ENCODE results near the gene FAM111B.
A peak's percentile ranks its signal among the peaks of the same experiment; 100 is the strongest.
"Not testable (repeated sequence)": the region's sequence is repeated elsewhere in the genome, so short reads cannot be mapped to it uniquely, and the experiment has no call there.

FAM111B gene, protein sequence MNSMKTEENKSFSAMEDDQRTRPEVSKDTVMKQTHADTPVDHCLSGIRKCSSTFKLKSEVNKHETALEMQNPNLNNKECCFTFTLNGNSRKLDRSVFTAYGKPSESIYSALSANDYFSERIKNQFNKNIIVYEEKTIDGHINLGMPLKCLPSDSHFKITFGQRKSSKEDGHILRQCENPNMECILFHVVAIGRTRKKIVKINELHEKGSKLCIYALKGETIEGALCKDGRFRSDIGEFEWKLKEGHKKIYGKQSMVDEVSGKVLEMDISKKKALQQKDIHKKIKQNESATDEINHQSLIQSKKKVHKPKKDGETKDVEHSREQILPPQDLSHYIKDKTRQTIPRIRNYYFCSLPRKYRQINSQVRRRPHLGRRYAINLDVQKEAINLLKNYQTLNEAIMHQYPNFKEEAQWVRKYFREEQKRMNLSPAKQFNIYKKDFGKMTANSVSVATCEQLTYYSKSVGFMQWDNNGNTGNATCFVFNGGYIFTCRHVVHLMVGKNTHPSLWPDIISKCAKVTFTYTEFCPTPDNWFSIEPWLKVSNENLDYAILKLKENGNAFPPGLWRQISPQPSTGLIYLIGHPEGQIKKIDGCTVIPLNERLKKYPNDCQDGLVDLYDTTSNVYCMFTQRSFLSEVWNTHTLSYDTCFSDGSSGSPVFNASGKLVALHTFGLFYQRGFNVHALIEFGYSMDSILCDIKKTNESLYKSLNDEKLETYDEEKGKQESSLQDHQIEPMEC

DNA sequence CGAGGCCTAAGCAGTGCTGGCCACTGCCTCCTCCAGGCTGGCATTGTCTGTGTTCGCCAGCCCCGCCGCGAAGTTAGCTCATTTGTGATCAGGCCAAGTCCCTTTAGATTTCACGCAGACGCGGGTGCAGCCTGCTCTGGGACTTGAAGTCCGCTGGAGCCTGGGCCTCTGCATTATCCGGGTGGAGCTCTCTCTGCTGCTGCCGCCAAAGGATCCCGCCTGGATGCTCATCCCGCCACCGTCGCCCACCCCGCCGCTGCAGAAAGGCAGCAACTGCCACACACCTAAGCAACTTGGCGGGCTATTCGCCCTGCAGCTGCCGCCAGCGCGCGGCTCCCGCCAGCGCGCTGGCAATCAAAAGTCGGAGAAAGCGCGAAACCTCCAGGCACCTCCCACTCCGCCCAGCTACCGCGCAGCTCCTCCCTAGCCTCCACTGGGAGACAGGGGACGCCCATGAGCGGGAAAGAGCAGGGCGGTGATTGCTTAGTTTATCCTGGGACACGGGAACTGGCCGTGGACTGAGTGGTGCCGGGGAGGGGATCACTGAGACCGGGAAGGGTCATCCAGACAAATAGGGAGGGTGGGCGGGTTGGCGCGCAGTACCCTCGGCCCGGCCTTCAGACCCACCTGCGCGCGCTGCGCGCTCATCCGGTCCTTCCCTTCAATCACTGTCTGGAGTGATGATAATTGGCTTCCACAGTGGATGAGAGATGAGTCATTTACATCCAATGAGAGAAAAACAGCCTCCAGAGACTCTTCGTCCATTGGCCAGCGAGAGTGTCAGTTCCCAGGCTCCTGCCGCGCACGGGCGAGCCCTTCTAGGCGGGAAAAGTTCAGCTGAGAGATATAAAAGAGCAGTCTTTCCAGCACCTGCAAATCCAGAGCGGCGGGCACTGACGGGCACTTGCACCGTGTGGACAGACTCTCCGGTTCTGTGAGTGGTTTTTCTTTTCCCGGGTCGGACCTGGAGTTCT lies at the start of gene FAM111B:
Gene FAM111B, plus strand, starts transcription at position 875 of the 974 bp plus-strand sequence. CDS start 2,389 bp downstream, outside the sequence.
- DNase-seq: peak; percentile 42 to 46

DNA sequence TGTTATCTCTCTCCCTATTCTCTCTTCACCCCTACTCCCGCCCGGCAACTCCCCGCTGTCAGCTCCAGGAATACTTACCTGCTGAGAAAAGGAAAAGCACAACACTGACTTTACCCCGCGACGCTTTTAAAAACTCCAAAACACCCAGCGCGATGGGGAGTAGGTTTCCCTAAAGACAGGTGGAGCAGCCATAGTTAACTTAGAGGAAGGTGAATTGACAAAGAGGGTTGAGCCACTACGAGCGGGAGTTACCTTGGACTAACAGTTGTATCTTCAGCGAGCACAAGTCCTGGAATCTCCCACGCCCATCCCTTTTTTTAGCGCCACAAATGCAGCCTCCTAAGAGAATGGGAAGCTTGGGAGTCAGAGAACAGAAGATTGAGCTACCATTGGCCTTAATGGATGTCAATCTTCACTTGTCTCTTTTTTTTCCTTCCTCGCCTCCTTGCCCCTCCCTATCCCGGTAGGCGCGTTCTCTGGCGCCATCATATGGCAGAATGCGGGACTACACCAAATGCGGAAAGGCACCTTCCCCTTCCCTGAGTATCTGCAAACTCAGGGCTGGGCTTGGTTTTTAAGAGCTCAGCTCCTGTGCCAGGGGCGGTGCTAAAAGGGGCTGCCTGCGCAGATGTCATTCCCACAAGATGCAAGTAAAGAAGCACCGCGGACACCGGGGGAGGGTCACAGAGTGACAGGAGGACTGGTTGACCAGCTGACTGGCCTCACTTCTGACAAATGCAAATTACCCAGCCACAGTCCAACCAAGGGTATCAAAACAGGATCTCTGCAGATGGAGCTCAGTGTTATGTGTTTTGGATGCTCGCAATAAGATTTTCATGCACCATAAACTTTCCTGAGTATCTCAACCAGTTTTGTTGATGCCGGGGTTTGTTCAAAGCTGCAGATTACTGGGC lies 48.7 kb upstream of the FAM111B start:
- peak; percentile 70 to 74 for DNase-seq

DNA sequence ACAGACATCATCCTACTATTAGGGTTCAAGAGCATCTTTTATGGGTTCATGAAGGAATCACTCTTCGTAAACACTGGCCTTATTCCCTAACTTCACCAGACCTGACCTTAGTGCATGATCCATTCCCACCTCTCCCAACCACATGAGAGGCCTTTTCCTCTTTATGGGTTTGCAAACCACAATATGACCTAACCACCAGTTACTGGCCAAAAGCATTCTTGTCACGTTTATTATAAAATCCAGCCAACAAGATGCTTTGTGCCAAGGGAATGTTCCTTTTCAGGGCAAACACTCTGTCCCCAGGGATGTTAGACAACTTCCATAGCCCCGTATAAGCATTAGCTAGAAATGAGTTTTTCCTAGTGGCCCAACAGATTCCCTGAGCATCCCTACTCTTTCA lies 46.9 kb upstream of the FAM111B start:
- not testable (repeated sequence) for DNase-seq

DNA sequence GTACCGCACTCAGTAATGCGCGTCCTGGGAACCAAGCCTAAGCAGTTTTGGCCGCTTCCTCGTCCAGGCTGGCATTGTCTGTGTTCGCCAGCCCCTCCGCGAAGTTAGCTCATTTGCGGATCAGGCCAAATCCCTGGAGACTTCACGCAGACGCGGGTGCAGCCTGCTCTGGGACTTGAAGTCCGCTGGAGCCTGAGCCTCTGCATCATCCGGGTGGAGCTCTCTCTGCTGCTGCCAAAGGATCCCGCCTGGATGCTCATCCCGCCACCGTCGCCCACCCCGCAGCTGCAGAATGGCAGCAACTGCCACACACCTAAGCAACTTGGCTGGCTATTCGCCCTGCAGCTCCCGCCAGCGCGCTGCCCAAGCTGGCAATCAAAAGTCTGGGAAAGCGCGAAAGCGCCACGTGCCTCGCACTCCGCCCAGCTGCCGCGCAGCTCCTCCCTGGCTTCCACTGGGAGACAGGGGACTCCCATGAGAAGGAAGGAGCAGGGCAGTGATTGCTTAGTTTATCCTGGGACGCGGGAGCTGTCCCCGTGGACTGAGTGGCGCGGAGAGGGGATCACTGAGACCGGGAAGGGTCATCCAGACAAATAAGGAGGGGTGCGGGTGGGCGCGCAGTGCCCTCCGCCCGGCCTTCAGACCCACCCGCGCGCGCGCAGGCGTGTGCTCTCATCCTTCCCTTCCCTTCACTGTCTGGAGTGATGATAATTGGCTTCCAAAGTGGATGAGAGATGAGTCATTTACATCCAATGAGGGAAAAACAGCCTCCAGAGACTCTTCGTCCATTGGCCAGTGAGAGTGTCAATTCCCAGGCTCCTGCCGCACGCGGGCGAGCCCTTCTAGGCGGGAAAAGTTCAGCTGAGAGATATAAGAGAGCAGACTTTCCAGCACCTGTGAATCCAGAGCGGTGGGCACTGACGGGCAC lies 44.2 kb upstream of the FAM111B start:
- DNase-seq: no peak

DNA sequence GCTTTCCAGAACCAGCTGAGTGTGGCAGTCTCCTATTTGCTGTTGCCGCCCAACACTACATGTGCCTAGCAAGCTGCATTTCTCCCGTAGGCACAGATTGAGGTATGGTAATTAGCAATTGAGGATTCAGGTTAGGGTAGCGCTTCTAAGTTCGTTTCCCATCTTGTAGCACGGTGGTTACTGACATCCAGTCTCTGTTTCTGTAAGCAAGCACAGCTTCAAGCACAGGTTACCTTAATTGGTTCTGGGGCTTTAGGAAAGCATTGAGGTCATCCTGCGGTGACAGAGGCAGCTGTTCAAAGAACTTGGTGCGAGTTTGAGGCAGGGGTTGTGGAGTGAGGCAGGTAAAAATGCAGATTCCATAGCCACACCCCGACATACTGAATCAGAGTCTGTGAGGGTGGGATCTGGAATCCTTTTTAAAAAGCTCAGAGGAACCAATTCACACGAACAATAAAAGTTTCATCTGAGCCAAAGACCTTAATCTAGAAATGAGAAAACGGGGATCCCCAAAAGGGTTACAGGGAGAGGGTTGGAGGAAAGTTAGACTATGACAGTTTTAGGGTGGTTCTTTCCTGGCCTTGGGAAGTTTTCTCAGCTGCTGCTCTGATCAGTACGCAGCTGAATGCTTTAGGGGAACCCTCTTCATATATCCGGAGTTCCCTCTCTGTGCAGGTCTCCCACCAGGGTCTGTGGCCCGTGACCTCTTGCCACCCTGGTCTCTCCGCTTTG lies 42.9 kb upstream of the FAM111B start:
- not testable (repeated sequence) for DNase-seq

DNA sequence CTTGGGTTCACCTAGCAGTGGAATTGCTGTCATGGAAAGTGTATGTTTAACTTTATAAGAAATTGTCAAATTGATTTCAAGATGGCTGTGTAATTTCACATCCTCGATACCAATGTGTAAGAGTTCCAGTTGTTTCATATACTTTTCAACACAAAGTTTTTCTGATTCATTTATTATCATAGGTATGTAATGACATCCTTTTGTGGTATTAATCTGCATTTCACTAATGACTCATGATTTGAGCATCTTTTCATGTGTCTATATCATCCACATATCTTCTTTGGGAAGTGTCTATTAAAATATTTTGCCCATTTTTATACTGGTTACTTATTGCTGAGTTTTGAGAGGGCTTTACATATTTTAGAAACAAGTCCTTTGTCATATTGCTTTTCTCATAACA lies 38.0 kb upstream of the FAM111B start:
- DNase-seq: no peak

DNA sequence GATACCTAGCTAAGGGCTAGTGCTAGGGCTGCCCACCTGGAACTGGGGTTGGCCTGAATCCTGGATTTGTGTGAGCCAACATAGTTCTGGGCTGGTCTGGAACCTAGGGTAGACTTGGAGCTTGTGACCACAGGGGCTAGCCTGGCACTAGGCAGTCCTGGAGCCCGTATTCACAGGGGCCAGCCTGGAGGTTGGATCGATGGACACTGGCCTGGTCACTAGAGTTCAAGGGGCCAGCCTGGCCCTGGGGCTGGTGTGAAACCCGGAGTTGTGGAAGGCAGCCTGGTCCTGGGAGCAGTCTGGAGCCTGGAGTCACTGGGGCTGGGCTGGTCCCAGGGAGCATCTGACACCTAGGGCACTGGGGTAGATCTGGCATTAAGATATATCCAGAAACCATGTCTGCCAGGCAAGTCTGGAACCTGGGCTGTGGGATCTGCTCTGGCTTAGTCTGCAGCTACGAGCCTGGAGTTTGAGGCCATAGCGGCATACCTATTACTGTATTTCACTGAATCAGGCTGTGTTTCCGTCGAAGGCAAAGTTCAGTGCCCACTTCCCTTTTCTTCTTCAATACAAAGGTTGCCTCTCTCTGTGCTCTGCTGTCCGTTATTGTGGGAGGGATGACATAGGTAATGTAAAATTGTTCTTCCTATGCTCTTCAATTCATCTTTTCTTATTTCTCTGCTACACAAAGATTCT lies 30.0 kb upstream of the FAM111B start:
- no peak for DNase-seq

DNA sequence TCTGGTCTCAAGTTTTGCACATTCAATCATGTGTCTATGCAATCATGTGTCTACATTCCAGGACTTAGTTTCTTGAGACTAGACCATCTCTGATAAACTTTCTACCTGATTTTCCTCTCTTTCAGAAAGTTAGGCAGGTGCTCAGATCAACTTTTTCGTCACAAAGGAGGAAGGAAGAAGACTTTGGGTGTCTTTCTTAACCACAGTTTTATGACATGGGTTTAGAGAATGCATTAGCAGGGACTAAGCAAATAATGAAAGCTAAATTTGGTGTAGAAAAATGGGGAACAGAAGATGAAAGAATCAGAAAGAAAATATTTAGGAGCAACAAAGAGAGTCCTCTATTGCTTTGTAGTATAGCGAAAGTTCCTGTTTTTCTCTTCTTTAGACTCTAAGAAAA lies 28.6 kb upstream of the FAM111B start:
- no peak for DNase-seq

DNA sequence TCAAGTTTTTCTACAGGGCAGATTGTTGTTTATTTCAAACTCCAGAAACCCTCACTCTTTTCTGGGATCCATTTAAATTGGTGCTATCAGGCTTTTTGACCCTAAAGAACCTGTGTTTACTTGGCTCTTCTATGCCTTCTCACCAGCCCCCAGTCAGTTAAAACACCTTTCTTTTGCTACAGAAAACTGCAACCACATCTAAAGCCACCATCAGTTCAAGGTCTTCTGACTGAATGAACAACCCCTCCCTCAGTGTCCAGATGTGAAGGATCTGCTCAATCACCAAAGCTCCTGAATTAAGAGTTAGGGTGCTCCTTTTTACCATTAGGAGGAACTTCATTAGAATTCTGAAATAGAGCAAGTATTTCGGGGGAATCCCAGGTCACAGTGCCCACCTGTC lies 28.0 kb upstream of the FAM111B start:
- DNase-seq: no peak

DNA sequence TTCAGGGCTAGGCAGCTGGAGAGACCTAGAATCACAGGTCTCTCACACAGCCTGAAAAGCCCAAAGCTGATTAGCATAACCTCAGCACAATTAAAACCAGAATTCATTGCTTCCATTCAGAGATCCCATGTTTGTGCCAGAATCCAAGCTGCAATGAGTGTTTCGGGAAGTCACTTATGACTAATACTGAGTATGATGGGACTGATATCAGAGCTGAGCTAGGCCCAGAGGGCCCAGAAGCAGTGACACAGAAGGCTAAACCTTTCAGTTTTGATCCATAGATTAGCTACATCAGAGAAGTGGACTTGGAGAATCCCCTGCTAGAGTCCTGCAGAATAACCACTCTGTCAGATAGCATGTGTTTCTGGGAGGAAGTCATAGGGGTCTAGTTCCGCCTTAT lies 26.6 kb upstream of the FAM111B start:
- DNase-seq: not testable (repeated sequence)

DNA sequence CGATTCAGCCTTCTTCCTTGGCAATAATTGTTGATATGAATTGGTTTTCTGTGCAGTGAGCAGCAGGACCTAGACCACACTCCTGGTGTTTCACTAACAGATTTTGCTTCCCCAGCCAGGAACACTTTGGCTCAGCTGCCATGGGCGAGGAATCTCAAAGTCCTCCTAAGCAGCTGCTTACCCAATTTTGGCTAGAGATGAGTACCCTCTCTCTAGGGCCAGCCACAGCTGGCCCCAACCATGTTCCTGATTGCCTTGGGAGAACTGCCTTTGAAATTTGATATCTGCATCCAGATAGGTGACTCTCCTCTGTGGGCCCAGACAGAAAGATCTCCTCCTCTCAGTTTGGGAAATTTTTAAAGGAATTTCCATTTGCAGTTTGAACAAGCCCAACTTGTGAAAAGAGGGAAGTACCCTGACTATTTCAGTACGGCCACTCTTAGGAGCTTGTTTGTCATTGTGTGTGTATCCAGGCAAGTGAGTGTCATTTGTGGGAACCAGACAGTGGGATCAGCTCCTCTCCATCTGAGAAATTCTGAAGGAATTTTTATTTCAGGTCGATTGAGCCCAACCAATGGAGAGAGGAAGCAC lies 25.5 kb upstream of the FAM111B start:
- DNase-seq: not testable (repeated sequence)

DNA sequence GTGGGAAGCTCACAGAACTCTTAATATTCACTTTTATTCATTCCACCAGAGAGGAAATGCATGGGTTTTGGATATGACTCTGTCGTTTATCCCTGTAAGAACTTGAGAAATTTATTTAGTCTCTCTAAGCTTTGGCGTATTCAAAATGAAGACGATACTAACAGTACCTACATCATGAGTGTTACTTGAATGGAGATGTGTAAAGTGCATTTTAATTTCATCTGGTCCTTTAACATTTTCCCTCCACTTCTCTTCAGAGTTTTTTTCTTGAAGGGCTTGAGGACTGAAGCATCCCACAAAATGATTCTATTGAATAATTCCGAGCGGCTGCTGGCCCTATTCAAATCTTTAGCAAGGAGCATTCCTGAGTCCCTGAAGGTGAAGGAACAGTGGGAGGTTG lies 21.0 kb upstream of the FAM111B start, which contains the start of gene GLYATL1B:
Gene GLYATL1B, plus strand, starts transcription at position 301 of the 400 bp plus-strand sequence. Its CDS starts 0 bp downstream, at position 301.
- DNase-seq: not testable (repeated sequence)

DNA sequence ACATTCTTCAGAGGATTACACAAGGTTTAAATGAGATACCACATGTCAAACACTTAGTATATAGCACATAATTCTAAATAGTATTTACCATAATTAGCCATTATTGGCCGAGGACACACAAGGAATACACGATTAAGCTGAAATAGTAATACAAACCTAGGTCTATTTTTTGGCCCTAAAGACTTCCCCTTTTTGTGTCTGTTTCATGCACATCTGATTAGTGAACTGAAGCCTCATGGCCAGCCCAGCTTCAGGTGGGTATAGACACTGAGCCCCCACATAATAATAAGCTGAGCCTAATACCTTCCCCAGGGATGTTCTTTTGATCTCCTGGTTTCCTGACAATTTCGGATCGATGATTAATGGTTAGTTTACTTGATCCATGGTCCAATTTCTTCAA lies 18.9 kb upstream of the FAM111B start:
- DNase-seq: no peak

DNA sequence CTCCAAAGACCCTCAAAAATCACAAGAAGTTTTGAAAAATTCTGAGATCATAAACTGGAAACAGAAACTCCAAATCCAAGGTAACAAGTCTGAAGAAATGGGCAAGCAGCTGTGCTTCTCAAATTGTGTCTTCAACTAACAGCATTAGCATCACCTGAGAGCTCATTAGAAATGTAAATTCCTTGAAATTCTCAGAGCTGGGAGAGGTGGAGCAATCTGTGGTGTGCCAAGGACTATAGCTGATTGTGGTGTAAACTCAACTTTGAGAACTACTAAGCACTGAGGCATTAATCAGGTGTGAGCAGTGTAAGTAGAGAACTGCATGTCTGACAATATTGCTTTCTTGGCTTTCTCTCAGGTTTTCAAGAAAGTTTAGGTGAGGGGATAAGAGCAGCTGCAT lies 13.5 kb upstream of the FAM111B start:
- DNase-seq: not testable (repeated sequence)

DNA sequence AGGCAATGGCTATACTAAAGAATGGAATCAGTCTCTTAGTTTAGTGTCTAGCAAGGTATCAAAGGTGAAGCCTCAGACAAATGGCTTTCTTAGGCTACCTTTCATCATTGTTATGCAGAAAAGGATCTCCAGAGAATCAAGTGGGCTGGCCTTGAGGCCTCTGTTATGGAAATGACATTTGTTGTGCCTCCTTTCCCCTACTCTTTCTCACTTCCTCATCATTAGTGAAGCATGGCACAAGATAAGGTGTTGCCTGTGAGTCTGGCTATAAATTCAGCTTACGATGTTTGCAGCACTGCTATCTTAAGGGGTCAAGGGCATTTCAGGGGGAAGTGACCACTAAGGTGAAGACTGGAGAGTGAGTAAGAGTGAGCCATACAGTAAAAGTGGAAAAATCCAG lies 11.8 kb upstream of the FAM111B start:
- DNase-seq: not testable (repeated sequence)

DNA sequence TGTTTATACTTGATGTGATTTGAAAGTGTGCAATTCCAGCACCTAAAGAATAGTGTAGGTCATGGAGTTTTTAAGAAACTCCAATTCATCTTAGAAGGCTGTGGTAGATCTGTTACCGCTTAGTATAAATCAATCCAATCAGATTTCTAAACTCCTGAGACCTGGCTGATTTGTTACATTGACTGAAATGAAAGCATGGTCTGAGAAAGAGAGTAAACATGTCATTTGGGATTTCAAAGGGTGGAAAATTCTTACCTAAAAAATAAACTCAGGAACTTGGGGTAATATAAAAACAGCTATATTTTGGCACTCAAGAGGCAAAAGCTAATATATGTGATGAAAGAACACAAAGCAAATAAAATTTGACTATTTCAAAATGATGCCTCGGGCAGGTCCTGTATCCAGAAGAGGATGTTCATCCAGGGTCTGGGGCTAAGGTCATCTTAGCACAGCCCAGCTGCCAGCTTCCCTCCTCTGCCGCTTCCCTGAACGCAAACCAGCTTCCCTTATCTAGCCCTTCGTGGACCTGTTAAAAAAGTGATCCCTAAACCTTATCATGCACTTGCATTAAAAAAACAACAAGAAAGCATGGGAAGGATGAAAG lies 11.0 kb upstream of the FAM111B start:
- DNase-seq: not testable (repeated sequence)

DNA sequence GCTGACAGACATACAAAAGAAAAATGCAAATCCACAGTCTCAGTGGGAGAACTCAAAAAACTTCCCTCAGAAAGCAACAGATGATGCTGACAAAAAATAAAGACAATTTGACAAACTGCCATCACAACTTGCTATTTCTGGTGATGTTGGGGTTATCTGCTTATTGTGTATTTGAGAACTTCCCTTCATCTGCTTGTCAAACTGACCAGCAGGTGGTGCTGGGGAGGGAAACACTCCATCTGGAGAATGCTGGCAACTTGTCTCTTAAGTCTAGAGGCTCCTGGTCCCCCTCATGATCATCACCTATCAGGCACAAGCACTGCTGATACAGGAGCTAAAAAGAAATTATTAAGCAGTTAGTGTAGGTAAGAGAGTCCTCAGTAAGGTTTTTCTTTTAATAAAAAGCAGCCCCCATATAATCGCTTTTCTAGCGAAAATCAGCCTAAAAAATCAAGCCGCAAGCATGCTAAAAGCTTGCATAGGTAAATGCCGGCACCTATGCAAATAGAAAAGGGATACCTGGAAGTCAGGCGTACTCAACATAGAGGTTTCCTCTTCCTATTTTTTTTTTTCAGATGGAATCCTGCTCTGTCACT lies 9.8 kb upstream of the FAM111B start:
- peak; percentile 65 to 68 for DNase-seq

DNA sequence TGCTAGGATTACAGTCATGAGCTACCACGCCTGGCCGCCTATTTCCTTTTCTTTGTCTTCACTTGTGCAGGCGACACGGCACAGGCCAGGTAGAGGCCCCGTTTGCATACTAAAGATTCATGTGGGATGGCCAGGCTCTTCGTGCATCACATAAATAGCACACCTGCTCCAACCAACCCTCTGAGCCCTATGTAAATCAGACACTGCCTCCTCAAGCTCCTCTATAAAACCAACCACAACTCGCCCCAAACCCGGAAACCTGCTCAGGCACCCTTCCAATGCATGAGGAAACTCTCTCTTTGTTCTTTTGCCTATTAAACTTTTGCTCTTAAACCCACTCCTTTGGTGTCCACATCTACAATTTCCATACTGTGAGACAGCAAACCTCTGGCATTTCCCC lies 9.1 kb upstream of the FAM111B start:
- DNase-seq: not testable (repeated sequence)

All from activated CD4-positive, alpha-beta T cell treated with anti-CD3 and anti-CD28 coated beads, Interleukin-2, amount 50 U/mL, for 4 hours (primary cell).